Measurements from ENCODE around the gene KCTD20.
"Not testable (repeated sequence)": the region's sequence is repeated elsewhere in the genome, so short reads cannot be mapped to it uniquely, and the experiment has no call there.

Gene KCTD20

GRCh38 chr6:36445621-36446020 lies 2.8 kb downstream of the KCTD20 start:
- DNase-seq: no peak

GRCh38 chr6:36449173-36449572 lies 6.4 kb downstream of the KCTD20 start:
- DNase-seq: not testable (repeated sequence)

- not testable (repeated sequence) for DNase-seq
Observed at GRCh38 chr6:36452897-36453296, 10.1 kb downstream of the KCTD20 start.

GRCh38 chr6:36455486-36456027 lies 12.8 kb downstream of the KCTD20 start:
- no peak for DNase-seq

GRCh38 chr6:36459501-36459900 lies 16.7 kb downstream of the KCTD20 start:
- no peak for DNase-seq

GRCh38 chr6:36460916-36461315 lies 18.1 kb downstream of the KCTD20 start:
- no peak for DNase-seq

- DNase-seq: no peak
Observed at GRCh38 chr6:36461646-36462045, 18.8 kb downstream of the KCTD20 start.

- no peak for DNase-seq
Observed at GRCh38 chr6:36463676-36464075, 20.9 kb downstream of the KCTD20 start.

GRCh38 chr6:36464233-36464632 lies 21.4 kb downstream of the KCTD20 start:
- DNase-seq: no peak

- no peak for DNase-seq
Observed at GRCh38 chr6:36467625-36468024, 24.8 kb downstream of the KCTD20 start.

- no peak for DNase-seq
Observed at GRCh38 chr6:36469148-36469661, 26.4 kb downstream of the KCTD20 start.

GRCh38 chr6:36469946-36470345 lies 27.1 kb downstream of the KCTD20 start:
- no peak for DNase-seq

GRCh38 chr6:36478051-36478526 lies 35.3 kb downstream of the KCTD20 start:
- DNase-seq: no peak

- DNase-seq: no peak
Observed at GRCh38 chr6:36479256-36479655, 36.5 kb downstream of the KCTD20 start.

GRCh38 chr6:36483326-36483725 lies 40.5 kb downstream of the KCTD20 start:
- not testable (repeated sequence) for DNase-seq

GRCh38 chr6:36484736-36485135 lies 41.9 kb downstream of the KCTD20 start:
- no peak for DNase-seq

GRCh38 chr6:36487698-36488097 lies 44.9 kb downstream of the KCTD20 start:
- no peak for DNase-seq

GRCh38 chr6:36488221-36488620 lies 45.4 kb downstream of the KCTD20 start:
- no peak for DNase-seq

GRCh38 chr6:36489426-36489825 lies 46.6 kb downstream of the KCTD20 start:
- DNase-seq: no peak

- DNase-seq: no peak
Observed at GRCh38 chr6:36491378-36491965, 48.7 kb downstream of the KCTD20 start.

GRCh38 chr6:36492092-36492491 lies 49.3 kb downstream of the KCTD20 start:
- DNase-seq: no peak

GRCh38 chr6:36492621-36493020 lies 49.8 kb downstream of the KCTD20 start:
- DNase-seq: no peak

GRCh38 chr6:36493319-36493718 lies 50.5 kb downstream of the KCTD20 start:
- DNase-seq: no peak

GRCh38 chr6:36493859-36494258 lies 51.1 kb downstream of the KCTD20 start:
- DNase-seq: no peak

- DNase-seq: no peak
Observed at GRCh38 chr6:36495086-36495485, 52.3 kb downstream of the KCTD20 start.

Measured in activated CD8-positive, alpha-beta memory T cell treated with anti-CD3 and anti-CD28 coated beads, Interleukin-2, amount 50 U/mL, for 4 hours (primary cell).